MM.1S (cell line): Measurements from ENCODE around the gene SP6.

ENCODE experiments used
- EZH2 ChIP-seq: fragments of 300-600 bp; sonication (generic); optimal IDR thresholded peaks from 2 replicates; pipeline ENCODE3; 2017; ENCODE audit warnings: low read depth, mild to moderate bottlenecking, antibody characterized with exemption, low read length, mixed read lengths
- EZH2phosphoT487 ChIP-seq: fragments of 300-600 bp; sonication (generic); IDR thresholded peaks from 2 replicates; pipeline ENCODE4 v1.6.1; 2018; ENCODE audit warnings: antibody characterized with exemption, low read length
- TF ChIP-seq, protein P1 (sequence below): fragments of 300-600 bp; sonication (generic); IDR thresholded peaks from 2 replicates; pipeline ENCODE4 v1.5.1; 2016; ENCODE audit warnings: antibody characterized with exemption, low read length, mixed read lengths

DNA sequence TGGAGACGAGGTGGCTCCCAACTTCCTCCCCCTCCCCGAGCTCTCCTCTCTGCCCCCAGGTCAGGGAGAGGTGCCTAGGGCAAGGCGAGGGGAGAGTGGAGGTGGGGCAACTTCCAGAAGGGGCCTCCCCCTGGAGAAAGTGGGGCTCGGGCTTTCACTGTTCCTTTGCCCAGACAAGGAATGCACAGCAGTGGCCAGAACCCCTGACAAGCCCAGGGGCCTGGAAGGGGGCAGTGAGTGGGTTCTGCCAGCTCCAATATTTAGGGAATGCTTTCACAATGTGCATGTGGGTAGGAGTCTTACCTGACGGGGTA is 33.4 kb upstream of the SP6 start:
- TF ChIP-seq, protein P1, sequence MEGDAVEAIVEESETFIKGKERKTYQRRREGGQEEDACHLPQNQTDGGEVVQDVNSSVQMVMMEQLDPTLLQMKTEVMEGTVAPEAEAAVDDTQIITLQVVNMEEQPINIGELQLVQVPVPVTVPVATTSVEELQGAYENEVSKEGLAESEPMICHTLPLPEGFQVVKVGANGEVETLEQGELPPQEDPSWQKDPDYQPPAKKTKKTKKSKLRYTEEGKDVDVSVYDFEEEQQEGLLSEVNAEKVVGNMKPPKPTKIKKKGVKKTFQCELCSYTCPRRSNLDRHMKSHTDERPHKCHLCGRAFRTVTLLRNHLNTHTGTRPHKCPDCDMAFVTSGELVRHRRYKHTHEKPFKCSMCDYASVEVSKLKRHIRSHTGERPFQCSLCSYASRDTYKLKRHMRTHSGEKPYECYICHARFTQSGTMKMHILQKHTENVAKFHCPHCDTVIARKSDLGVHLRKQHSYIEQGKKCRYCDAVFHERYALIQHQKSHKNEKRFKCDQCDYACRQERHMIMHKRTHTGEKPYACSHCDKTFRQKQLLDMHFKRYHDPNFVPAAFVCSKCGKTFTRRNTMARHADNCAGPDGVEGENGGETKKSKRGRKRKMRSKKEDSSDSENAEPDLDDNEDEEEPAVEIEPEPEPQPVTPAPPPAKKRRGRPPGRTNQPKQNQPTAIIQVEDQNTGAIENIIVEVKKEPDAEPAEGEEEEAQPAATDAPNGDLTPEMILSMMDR = no peak
- no peak for TF ChIP-seq EZH2
- no peak for TF ChIP-seq EZH2phosphoT487
